H4 (cell line): ENCODE measurements around the gene CCDC122. TPM values are rescaled to one million over a fixed set of nuclear protein-coding genes. Genes with fewer than 3 reads are reported as not detected.

Experiments used
- DNase-seq: peaks from one replicate; pipeline ENCODE4 v3.0.0-alpha.2; 2015; ENCODE audit warnings: low spot score
- total RNA-seq: library from RNA; depleted of rRNA; stranded (reverse); fragments of >200 nt; shearing (Covaris generic); gene quantifications from 2 replicates; pipeline ENCODE4 v1.2.3, GENCODE V29; 2014; rRNA removed

CCDC122 gene
- total RNA-seq, 1 experiment from 2014 or later: 1.3 TPM

DNA sequence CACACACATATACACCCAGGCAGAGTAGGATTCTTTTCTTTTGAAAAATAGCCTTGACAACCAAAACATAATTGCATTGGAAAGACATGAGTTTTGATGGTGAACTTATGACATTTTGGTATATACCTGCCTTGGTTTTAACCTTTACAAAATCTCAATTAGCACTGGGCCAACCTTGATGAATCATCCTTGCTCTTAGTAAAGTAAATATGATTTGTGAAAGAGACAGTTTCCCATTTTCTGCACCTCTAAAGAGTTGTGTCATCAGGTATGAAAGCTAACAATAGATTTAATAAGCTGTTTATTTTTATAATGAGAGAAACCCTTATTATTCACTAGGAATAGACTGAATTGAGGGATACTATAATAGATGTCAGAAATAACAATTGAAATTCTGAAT is 77.0 kb downstream of the CCDC122 start:
- no peak for DNase-seq

DNA sequence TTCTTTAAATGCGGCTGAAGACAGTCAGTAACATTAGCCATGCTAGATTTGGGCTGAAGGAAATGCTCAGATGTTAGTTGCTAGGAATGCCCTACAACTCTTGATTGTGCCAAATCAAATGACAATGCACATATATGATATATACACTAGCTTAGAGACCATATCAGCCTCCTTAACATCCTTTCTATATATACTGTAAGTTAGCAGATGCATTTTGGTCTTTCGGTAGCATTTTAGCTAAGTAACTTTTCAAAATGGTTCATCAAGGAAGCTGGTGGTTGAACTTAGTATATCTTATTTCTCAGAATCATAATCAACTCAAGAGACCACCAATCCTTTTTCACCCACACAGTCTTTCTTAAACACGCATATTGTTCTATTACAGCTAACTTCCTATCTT is 78.7 kb downstream of the CCDC122 start:
- no peak for DNase-seq

GRCh38 chr13:43799191-43799590 is 80.3 kb downstream of the CCDC122 start:
- no peak for DNase-seq

GRCh38 chr13:43797869-43798268 is 81.7 kb downstream of the CCDC122 start:
- no peak for DNase-seq

DNA sequence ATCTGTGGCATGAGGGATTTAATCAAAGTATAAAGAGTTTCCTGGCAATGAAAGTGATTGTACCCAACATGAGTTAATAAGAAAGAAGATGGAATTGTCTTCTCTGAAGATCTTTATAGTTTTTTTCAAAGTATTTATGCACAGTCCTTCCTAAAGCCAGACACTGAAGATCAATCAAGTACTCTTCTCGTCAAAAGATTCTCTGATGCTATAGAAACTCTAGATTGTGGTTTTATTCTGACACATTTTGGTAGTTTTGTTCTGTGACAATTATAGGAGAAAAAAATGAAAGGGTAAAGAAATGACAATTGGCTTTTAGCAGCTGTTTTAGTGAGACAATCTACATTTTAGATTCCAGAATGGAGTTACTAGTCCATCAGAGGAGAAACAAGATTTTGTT is 82.4 kb downstream of the CCDC122 start:
- no peak for DNase-seq

GRCh38 chr13:43794416-43794815 is 85.1 kb downstream of the CCDC122 start:
- DNase-seq: no peak

GRCh38 chr13:43792076-43792881 is 87.3 kb downstream of the CCDC122 start:
- no peak for DNase-seq

GRCh38 chr13:43787997-43788396 is 91.5 kb downstream of the CCDC122 start:
- peak; percentile 46 for DNase-seq

- DNase-seq: no peak
Measured at GRCh38 chr13:43787518-43787891, 92.0 kb downstream of the CCDC122 start.

- DNase-seq: peak; percentile 35
Measured at GRCh38 chr13:43786766-43787517, 92.6 kb downstream of the CCDC122 start, which contains the start of gene ENOX1. Gene ENOX1 (minus strand): TSS chr13:43786972.

- no peak for DNase-seq
Measured at GRCh38 chr13:43786472-43786765, 93.1 kb downstream of the CCDC122 start.

Other genes with a start within 250 kb of the CCDC122 start
- gene ENOX1, start 92.8 kb downstream of the CCDC122 start, total RNA-seq: 0.64 and 0.86 TPM in 2 replicates
- 2.1 and 2.8 TPM in 2 replicates for gene LACC1, start 164 bp upstream of the CCDC122 start, total RNA-seq